Measurements from ENCODE around the gene MEIS1. TPM values are rescaled to one million over a fixed set of nuclear protein-coding genes. Genes with fewer than 3 reads are reported as not detected.

MEIS1 gene
- total and polyA plus RNA-seq, 2 experiments from 2014 or later, result 115 to 121 TPM

DNA sequence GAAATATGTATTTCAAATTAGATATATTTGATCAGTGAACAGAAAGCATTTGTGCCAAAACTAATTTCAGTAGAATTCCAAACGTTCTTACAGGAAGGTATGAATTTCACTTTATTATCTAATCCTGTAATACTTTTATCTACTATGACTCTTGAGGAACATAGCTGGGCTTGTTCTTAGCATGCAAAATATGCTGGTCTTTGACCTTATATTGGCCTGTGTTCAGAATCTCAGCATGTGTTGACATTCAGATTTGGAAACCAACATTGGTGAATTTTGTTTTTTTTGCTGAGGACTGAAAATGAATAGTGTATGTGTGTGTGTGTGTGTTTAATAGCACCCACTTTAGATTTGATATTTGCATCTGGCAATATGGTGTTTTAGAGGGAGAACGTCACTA lies 112.2 kb downstream of the MEIS1 start:
- peak in 1 of 2 donors; percentile 73 for DNase-seq (ENCODE audit: low read depth in 1 of 2, low spot score in 1 of 2)
- Histone ChIP-seq H3K27ac (peak overlapping the region; percentile 75), H3K4me1 (ENCODE audit: low read depth) (peaks cover 20% of the 10 kb centered on the region), H3K36me3 (peaks cover 30% of the 10 kb centered on the region), H3K27me3 (no peaks in the 10 kb centered on the region), H3K9me3 (ENCODE audit: low read depth) (no peaks in the 10 kb centered on the region), H3K4me3 (no peak overlapping the region)
- TF ChIP-seq, protein P1, sequence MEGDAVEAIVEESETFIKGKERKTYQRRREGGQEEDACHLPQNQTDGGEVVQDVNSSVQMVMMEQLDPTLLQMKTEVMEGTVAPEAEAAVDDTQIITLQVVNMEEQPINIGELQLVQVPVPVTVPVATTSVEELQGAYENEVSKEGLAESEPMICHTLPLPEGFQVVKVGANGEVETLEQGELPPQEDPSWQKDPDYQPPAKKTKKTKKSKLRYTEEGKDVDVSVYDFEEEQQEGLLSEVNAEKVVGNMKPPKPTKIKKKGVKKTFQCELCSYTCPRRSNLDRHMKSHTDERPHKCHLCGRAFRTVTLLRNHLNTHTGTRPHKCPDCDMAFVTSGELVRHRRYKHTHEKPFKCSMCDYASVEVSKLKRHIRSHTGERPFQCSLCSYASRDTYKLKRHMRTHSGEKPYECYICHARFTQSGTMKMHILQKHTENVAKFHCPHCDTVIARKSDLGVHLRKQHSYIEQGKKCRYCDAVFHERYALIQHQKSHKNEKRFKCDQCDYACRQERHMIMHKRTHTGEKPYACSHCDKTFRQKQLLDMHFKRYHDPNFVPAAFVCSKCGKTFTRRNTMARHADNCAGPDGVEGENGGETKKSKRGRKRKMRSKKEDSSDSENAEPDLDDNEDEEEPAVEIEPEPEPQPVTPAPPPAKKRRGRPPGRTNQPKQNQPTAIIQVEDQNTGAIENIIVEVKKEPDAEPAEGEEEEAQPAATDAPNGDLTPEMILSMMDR (IDR thresholded peaks at IDR 0.05; ENCODE audit: low read depth, low read length), result no peak

DNA sequence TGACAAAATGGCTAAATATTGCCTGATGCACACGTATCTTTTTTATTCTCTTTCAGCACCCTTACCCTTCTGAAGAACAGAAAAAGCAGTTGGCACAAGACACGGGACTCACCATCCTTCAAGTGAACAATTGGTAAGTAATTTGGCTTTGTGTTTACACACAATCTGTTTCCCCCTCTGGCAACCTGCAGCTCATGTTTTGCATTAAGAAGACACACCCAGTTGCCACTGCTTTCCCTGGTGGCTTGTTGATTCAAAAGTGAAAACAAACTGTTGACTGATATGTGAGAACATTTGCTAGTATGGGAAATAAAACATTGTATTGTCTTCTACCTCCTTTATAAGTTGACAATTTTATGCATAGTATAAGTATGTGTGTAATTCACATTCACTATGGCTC lies 113.0 kb downstream of the MEIS1 start:
- H3K27ac ChIP-seq, result peak overlapping the region; percentile 75
- TF ChIP-seq, protein P1 (IDR thresholded peaks at IDR 0.05; ENCODE audit: low read depth, low read length), result no peak

DNA sequence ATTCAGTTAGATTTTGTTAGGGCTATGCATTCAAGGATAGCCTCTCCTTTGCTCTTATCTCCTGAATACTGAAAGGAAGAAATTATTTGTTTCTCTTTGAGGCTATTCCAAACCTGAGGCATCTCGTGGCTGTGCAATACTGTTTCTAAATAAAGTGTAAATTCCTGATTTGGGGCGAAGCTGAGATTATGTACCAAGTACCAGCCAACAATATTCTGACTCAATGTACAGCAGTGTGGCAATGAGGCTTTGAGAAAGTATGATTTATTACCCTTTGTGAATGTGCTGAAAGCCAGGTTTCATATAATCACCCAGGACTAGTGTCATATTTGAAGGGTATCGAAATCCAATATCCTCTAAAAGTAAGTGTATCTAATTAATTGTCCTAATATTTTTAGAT lies 113.5 kb downstream of the MEIS1 start:
- peaks cover 20% of the 10 kb centered on the region for H3K4me1 ChIP-seq (ENCODE audit: low read depth)
- no peaks in the 10 kb centered on the region for H3K27me3 ChIP-seq

More for the DNA sequence above, 113.0 kb downstream of the MEIS1 start:
- H3K36me3 ChIP-seq, result peaks cover 30% of the 10 kb centered on the region
- H3K4me1 ChIP-seq (ENCODE audit: low read depth), result peaks cover 20% of the 10 kb centered on the region
- no peak overlapping the region for H3K4me3 ChIP-seq
- no peaks in the 10 kb centered on the region for H3K27me3 ChIP-seq
- H3K9me3 ChIP-seq (ENCODE audit: low read depth), result no peaks in the 10 kb centered on the region
- DNase-seq (ENCODE audit: low read depth in 1 of 2, low spot score in 1 of 2), result no peak

DNA sequence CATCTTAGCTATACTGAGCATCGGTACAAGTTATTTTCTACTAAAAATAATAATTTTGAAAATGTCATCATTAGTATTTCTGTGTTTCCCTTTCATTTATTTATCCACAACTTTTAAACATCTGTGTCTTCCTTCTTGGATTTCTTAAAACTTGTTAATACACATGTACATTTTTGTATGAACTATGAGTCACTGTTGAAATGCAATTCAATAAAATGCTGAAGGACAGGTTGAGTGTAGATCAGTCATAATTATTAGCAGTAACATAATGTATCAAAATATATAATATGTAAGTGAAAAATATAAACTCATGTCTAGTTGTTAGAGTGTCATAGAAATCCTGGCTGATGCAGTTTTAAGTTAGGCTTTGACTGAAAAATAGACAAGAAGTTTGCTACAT lies 115.9 kb downstream of the MEIS1 start:
- Histone ChIP-seq H3K27me3 (no peaks in the 10 kb centered on the region), H3K4me1 (ENCODE audit: low read depth) (peaks cover 39% of the 10 kb centered on the region), H3K27ac (no peak overlapping the region), H3K36me3 (peaks cover 30% of the 10 kb centered on the region), H3K4me3 (no peak overlapping the region), H3K9me3 (ENCODE audit: low read depth) (no peaks in the 10 kb centered on the region)
- TF ChIP-seq, protein P1 (IDR thresholded peaks at IDR 0.05; ENCODE audit: low read depth, low read length), result no peak
- DNase-seq (ENCODE audit: low read depth in 1 of 2, low spot score in 1 of 2), result no peak

More for the DNA sequence above, 113.5 kb downstream of the MEIS1 start:
- Histone ChIP-seq H3K36me3 (peaks cover 30% of the 10 kb centered on the region), H3K4me3 (no peak overlapping the region), H3K27ac (peak overlapping the region; percentile 62), H3K9me3 (ENCODE audit: low read depth) (no peaks in the 10 kb centered on the region)
- TF ChIP-seq, protein P1 (IDR thresholded peaks at IDR 0.05; ENCODE audit: low read depth, low read length), result no peak
- no peak for DNase-seq (ENCODE audit: low read depth in 1 of 2, low spot score in 1 of 2)

DNA sequence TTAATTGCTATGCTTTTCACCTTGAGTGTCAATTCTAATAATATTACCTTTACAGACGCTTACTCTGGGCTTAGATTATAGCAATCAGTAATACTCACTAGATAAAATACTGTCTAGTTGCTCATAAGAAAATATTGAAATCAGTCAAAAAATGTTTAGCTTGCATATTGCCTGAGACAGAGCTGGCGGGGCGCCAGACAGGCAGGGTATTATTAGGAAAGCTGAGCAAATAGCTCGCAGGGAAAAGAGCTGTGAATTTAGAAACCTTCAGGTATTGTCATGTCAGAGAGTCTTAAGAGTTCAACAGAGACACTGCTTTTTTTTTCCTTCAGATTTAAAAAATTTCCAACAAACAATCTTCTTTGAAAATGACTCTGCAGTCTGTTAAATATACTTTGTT lies 118.4 kb downstream of the MEIS1 start:
- Histone ChIP-seq H3K36me3 (peaks cover 23% of the 10 kb centered on the region), H3K27ac (peak overlapping the region; percentile 83), H3K27me3 (no peaks in the 10 kb centered on the region), H3K4me1 (ENCODE audit: low read depth) (peaks cover 36% of the 10 kb centered on the region), H3K9me3 (ENCODE audit: low read depth) (no peaks in the 10 kb centered on the region), H3K4me3 (no peak overlapping the region)
- DNase-seq (ENCODE audit: low read depth in 1 of 2, low spot score in 1 of 2), result peak; percentile 34 to 58
- TF ChIP-seq, protein P1 (IDR thresholded peaks at IDR 0.05; ENCODE audit: low read depth, low read length), result no peak
